Tibial artery (tissue), 4 donors: ENCODE data around the gene NEUROD4.
A peak's percentile ranks its signal among the peaks of the same experiment; 100 is the strongest.
"Not testable (repeated sequence)": the region's sequence is repeated elsewhere in the genome, so short reads cannot be mapped to it uniquely, and the experiment has no call there.

Source experiments
- DNase-seq, 2 donors: peaks; one replicate each; pipeline ENCODE4 v3.0.0-alpha.2; 2019
- H3K27ac ChIP-seq, 2 donors: fragments of 200-600 bp; sonication (generic) in 1 of 2; 1 replicate in 1 of 2; 2 replicates in 1 of 2; pipeline ENCODE4 v1.5.1; 2018 to 2019; ENCODE audit warnings: mild to moderate bottlenecking in 1 of 2
- H3K27me3 ChIP-seq, 2 donors: fragments of 200-600 bp; sonication (generic) in 1 of 2; one replicate each; pipeline versions ENCODE4 v1.5.1 to v1.6.0; 2016 to 2019
- H3K36me3 ChIP-seq, 3 donors: fragments of 200-600 bp; sonication (generic) in 2 of 3; one replicate each; pipeline ENCODE4 v1.5.1; 2016 to 2019; ENCODE audit warnings: mild to moderate bottlenecking in 2 of 3
- H3K4me1 ChIP-seq, 4 donors: fragments of 200-600 bp; sonication (generic) in 2 of 4; 1 replicate in 3 of 4; 2 replicates in 1 of 4; pipeline ENCODE4 v1.5.1; 2016 to 2019
- H3K4me3 ChIP-seq, 2 donors: fragments of 200-600 bp; sonication (generic) in 1 of 2; 1 replicate in 1 of 2; 2 replicates in 1 of 2; pipeline ENCODE4 v1.5.1; 2018 to 2019; ENCODE audit warnings: mild to moderate bottlenecking in 2 of 2
- H3K9me3 ChIP-seq, 3 donors: fragments of 200-600 bp; sonication (generic) in 1 of 3; one replicate each; pipeline ENCODE4 v1.5.1; 2016 to 2019
- CTCF ChIP-seq, 2 experiments: fragments of 200-600 bp in 1 of 2; fragments of 450-650 bp in 1 of 2; IDR thresholded peaks; one replicate each; pipeline ENCODE4 v1.5.1; 2017 to 2019; ENCODE audit warnings: antibody characterized with exemption in 2 of 2, mild to moderate bottlenecking in 1 of 2, moderate library complexity in 1 of 2
- intact Hi-C: fragments of 100-400 bp; cut with DNase I; formaldehyde crosslinking; loops from one replicate; pipeline ENCODE4 v1.15.0; 2023; ENCODE audit warnings: low total_unique reads

The NEUROD4 gene

GRCh38 chr12:54984658-54985376, 35.0 kb upstream of the NEUROD4 start, which contains the start of gene TESPA1:
Gene TESPA1, minus strand, starts transcription at chr12:54984762. Its CDS starts 10,200 bp downstream, at chr12:54974562.
- Histone ChIP-seq H3K4me1 (no peaks in the 10 kb centered on the region), H3K27ac (no peak within 1 kb of the TSS), H3K4me3 (no peak within 1 kb of the TSS), H3K9me3 (no peaks in the 10 kb centered on the region), H3K27me3 (no peaks in the 10 kb centered on the region), H3K36me3 (no peaks in the 10 kb centered on the region)
- intact Hi-C loops, result no loop called here
- DNase-seq, result peak; percentile 52 to 70
- TF ChIP-seq CTCF (IDR thresholded peaks at IDR 0.05), result no peak

- H3K4me3 ChIP-seq, intact Hi-C loops, H3K27ac ChIP-seq: not testable (repeated sequence)
Observed at GRCh38 chr12:54986773-54987172, 33.0 kb upstream of the NEUROD4 start.

GRCh38 chr12:54987611-54988231, 32.1 kb upstream of the NEUROD4 start:
- H3K4me3 ChIP-seq, result no peak overlapping the region
- no peak for TF ChIP-seq CTCF (IDR thresholded peaks at IDR 0.05)
- H3K27me3 ChIP-seq, result no peaks in the 10 kb centered on the region
- intact Hi-C loops, result no loop called here
- no peak for DNase-seq
- H3K4me1 ChIP-seq, result no peaks in the 10 kb centered on the region
- no peak overlapping the region for H3K27ac ChIP-seq
- no peaks in the 10 kb centered on the region for H3K36me3 ChIP-seq
- H3K9me3 ChIP-seq, result no peaks in the 10 kb centered on the region

More at GRCh38 chr12:54986773-54987172, 33.0 kb upstream of the NEUROD4 start:
- not testable (repeated sequence) for H3K36me3 ChIP-seq, H3K9me3 ChIP-seq, DNase-seq, H3K27me3 ChIP-seq, H3K4me1 ChIP-seq

- no peaks in the 10 kb centered on the region for H3K4me1 ChIP-seq
- TF ChIP-seq CTCF (IDR thresholded peaks at IDR 0.05), result no peak
- no peaks in the 10 kb centered on the region for H3K36me3 ChIP-seq
- no peaks in the 10 kb centered on the region for H3K9me3 ChIP-seq
- H3K4me3 ChIP-seq, result no peak overlapping the region
- peak in 1 of 2 donors; percentile 78 for DNase-seq
- intact Hi-C loops, result no loop called here
- no peaks in the 10 kb centered on the region for H3K27me3 ChIP-seq
- H3K27ac ChIP-seq, result no peak overlapping the region
Observed at GRCh38 chr12:54988402-54989054, 31.2 kb upstream of the NEUROD4 start.

- no peak for DNase-seq
- no peaks in the 10 kb centered on the region for H3K9me3 ChIP-seq
- H3K27me3 ChIP-seq, result no peaks in the 10 kb centered on the region
- no peak overlapping the region for H3K27ac ChIP-seq
- H3K4me1 ChIP-seq, result no peaks in the 10 kb centered on the region
- H3K36me3 ChIP-seq, result no peaks in the 10 kb centered on the region
- TF ChIP-seq CTCF (IDR thresholded peaks at IDR 0.05), result no peak
- H3K4me3 ChIP-seq, result no peak overlapping the region
- intact Hi-C loops, result loop anchor here (10.0 kb wide), 1 partner anchor 85 kb away; no protein-coding TSS in a partner anchor
Observed at GRCh38 chr12:54989829-54990228, 29.9 kb upstream of the NEUROD4 start.
